ENCODE results near the gene CERCAM.

Gene CERCAM

GRCh38 chr9:128416432-128417019 lies 4.1 kb upstream of the CERCAM start:
- H3K27ac ChIP-seq (ENCODE audit: extremely low read depth, low read depth, low read length), result no peak overlapping the region
- H3K9me3 ChIP-seq (ENCODE audit: control insufficient read depth, insufficient read depth, low read depth, low read length), result no peaks in the 10 kb centered on the region
- peaks cover 5% of the 10 kb centered on the region for H3K4me1 ChIP-seq (ENCODE audit: control insufficient read depth, insufficient read depth, low read length)
- H3K36me3 ChIP-seq (ENCODE audit: control insufficient read depth in 2 of 2, insufficient read depth in 1 of 2, low read length in 2 of 2), result no peaks in the 10 kb centered on the region
- ChIA-PET POLR2A (no interaction called here), CTCF (interaction anchor here (0.6 to 1.0 kb wide), 2 partner anchors 116 to 450 kb away, joined by 4 read pairs; no protein-coding TSS in a partner anchor)
- TF ChIP-seq PRDM10 (tag by site-specific recombination; IDR thresholded peaks at IDR 0.05), result peak; percentile 77
- no peak for TF ChIP-seq ZNF585B (tag by site-specific recombination; IDR thresholded peaks at IDR 0.05)
- TF ChIP-seq ZNF133 (tag by site-specific recombination; IDR thresholded peaks at IDR 0.05), result no peak
- no peak for TF ChIP-seq REPIN1 (tag by site-specific recombination; IDR thresholded peaks at IDR 0.05; ENCODE audit: low read depth)
- no peak for TF ChIP-seq ZNF510 (tag by site-specific recombination; IDR thresholded peaks at IDR 0.05; ENCODE audit: insufficient replicate concordance)
- no peak overlapping the region for H3K4me3 ChIP-seq (ENCODE audit: low read depth, low read length)

GRCh38 chr9:128419061-128419925 lies 1.4 kb upstream of the CERCAM start:
- ChIA-PET POLR2A (interaction anchor here (0.5 to 2.8 kb wide), 7 partner anchors 10 to 143 kb away, joined by 3 to 33 read pairs (median 7); partner anchors contain the start of genes GOLGA2, SWI5 and URM1), CTCF (interaction anchor here (0.5 to 2.3 kb wide), 30 partner anchors 8 to 589 kb away, joined by 3 to 19 read pairs (median 4); partner anchors contain the start of gene URM1)
- Histone ChIP-seq H3K9me3 (ENCODE audit: control insufficient read depth, insufficient read depth, low read depth, low read length) (no peaks in the 10 kb centered on the region), H3K4me1 (ENCODE audit: control insufficient read depth, insufficient read depth, low read length) (peaks cover 5% of the 10 kb centered on the region), H3K36me3 (ENCODE audit: control insufficient read depth in 2 of 2, insufficient read depth in 1 of 2, low read length in 2 of 2) (peaks cover 0 to 18% of the 10 kb centered on the region in 2 experiments; a peak in 1 of 3 replicates), H3K27ac (ENCODE audit: extremely low read depth, low read depth, low read length) (no peak overlapping the region; the same call in 1 of the 2 replicates), H3K4me3 (ENCODE audit: low read depth, low read length) (no peak overlapping the region)
- TF ChIP-seq ZNF146 (tag by site-specific recombination; IDR thresholded peaks at IDR 0.05) (no peak), SP2 (tag by site-specific recombination; IDR thresholded peaks at IDR 0.05) (peak; percentile 72), ZNF366 (tag by site-specific recombination; conservative IDR thresholded peaks at IDR 0.05) (0 out of 2 replicates have a peak, but pooled peaks have one; percentile 18), PATZ1 (tag by site-specific recombination; IDR thresholded peaks at IDR 0.05) (peak; percentile 23; the same call in 1 of the 2 replicates), ZBTB8A (tag by site-specific recombination; IDR thresholded peaks at IDR 0.05) (peak; percentile 40), CTCF (tag by site-specific recombination; IDR thresholded peaks at IDR 0.05) (no peak), PRDM10 (tag by site-specific recombination; IDR thresholded peaks at IDR 0.05) (peak; percentile 89), SP3 (tag by site-specific recombination; IDR thresholded peaks at IDR 0.05) (peak; percentile 71), KLF8 (tag by site-specific recombination; IDR thresholded peaks at IDR 0.05) (0 out of 2 replicates have a peak, but pooled peaks have one; percentile 11), BCL11A (tag by site-specific recombination; IDR thresholded peaks at IDR 0.05; ENCODE audit: low read depth) (no peak), ZNF341 (tag by site-specific recombination; IDR thresholded peaks at IDR 0.05; ENCODE audit: low read depth) (peak; percentile 99), ZNF585B (tag by site-specific recombination; IDR thresholded peaks at IDR 0.05) (peak; percentile 69), HOXA7 (CRISPR knock-in tag; IDR thresholded peaks at IDR 0.05; ENCODE audit: borderline replicate concordance) (no peak), ZNF747 (tag by site-specific recombination; IDR thresholded peaks at IDR 0.05) (no peak), ZNF561 (tag by site-specific recombination; IDR thresholded peaks at IDR 0.05; ENCODE audit: borderline replicate concordance) (peak; percentile 47; the same call in 1 of the 2 replicates), SP7 (tag by site-specific recombination; IDR thresholded peaks at IDR 0.05) (no peak), TRIM28 (IDR thresholded peaks at IDR 0.05; ENCODE audit: borderline replicate concordance, low read length) (peak; percentile 62; the same call in 1 of the 2 replicates)

Data from HEK293 (cell line).